NAMALWA (cell line): ENCODE measurements around the gene ACOT8.
A peak's percentile ranks its signal among the peaks of the same experiment; 100 is the strongest.

Experiments
- DNase-seq: peaks from one replicate; pipeline ENCODE4 v3.0.0-alpha.2; 2015; ENCODE audit warnings: low spot score

ACOT8 gene

DNA sequence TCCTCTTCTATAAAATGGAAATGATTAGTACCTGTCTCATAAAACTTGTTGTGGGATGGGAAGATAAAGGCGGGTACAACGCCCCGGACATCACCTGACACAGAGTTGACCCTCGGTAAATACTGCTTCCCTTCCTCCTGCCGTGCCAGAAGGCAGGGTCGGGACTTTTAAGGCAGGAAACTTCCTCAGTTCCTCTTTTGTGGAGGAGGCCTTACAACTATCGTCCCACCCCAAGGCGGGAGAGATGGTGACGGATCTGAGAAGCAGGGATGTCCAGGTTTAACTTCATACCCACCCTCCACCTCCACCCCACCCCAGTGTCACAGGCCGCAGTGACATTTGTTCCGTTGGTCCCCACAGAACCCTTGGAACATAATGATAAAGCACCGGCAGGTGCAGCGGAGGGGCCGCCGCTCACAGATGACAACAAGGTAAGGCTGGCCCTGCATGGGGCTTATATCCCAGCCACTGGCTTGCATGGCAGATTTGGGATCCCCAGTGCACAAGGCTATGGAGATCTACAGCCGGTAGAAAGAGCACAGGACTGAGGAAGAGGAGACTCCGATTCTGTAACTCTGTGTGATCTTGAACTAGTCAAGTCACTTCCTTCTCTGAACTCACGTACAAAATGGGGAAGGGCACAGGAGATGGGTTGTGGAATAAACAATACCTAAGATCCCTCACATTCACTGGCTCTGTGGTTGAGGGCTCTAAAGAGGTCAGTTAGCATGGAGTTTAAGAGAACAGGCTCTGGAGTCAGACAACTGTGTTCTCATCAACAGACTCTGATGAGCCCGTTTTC, 64.7 kb downstream of the ACOT8 start:
- peak; percentile 44 for DNase-seq
